ENCODE data around the gene COL5A1. TPM values are rescaled to one million over a fixed set of nuclear protein-coding genes. Genes with fewer than 3 reads are reported as not detected.

COL5A1 gene
- total RNA-seq, 5 donors from 2014 or later (not counting 1 experiment from before 2014, with no cell fraction given) = 0.18 to 2.3 (median 1.7) TPM

- DNase-seq (no peak), ATAC-seq (replicated peaks in 1 of 4) (no peak)
- WGBS (ENCODE audit: insufficient coverage) = 92% methylated on average over 4 of the region's 13 CpGs
- no peak overlapping the region for H3K4me3 ChIP-seq (ENCODE audit: control insufficient read depth in 1 of 2, extremely low read depth in 1 of 2, low read length in 1 of 2)
- H3K4me1 ChIP-seq (ENCODE audit: control insufficient read depth in 1 of 2, extremely low read depth in 1 of 2, insufficient read depth in 2 of 2, low read length in 2 of 2) = no peaks in the 10 kb centered on the region
- ChIA-PET CTCF (no interaction called here), POLR2A (no interaction called here)
- no peaks in the 10 kb centered on the region for H3K4me1 Mint-ChIP-seq
- H3K27me3 ChIP-seq (replicated peaks in 1 of 2; ENCODE audit: control insufficient read depth in 2 of 2, extremely low read depth in 1 of 2, insufficient read depth in 2 of 2, low read length in 1 of 2) = peaks cover 0 to 23% of the 10 kb centered on the region in 2 experiments
- no peak overlapping the region for H3K4me3 Mint-ChIP-seq
- peaks cover 3 to 10% of the 10 kb centered on the region in 2 donors for H3K27me3 Mint-ChIP-seq
- H3K36me3 Mint-ChIP-seq = no peaks in the 10 kb centered on the region
- no peaks in the 10 kb centered on the region for H3K36me3 ChIP-seq (ENCODE audit: control insufficient read depth in 2 of 2, extremely low read depth in 1 of 2, insufficient read depth in 1 of 2, low read length in 1 of 2)
- H3K27ac Mint-ChIP-seq = no peak overlapping the region
- H3K9me3 ChIP-seq = no peaks in the 10 kb centered on the region
- no peak overlapping the region for H3K27ac ChIP-seq (ENCODE audit: low read length)
- no peaks in the 10 kb centered on the region for H3K9me3 Mint-ChIP-seq
Measured at GRCh38 chr9:134879664-134880483, 238.3 kb downstream of the COL5A1 start.

DNA sequence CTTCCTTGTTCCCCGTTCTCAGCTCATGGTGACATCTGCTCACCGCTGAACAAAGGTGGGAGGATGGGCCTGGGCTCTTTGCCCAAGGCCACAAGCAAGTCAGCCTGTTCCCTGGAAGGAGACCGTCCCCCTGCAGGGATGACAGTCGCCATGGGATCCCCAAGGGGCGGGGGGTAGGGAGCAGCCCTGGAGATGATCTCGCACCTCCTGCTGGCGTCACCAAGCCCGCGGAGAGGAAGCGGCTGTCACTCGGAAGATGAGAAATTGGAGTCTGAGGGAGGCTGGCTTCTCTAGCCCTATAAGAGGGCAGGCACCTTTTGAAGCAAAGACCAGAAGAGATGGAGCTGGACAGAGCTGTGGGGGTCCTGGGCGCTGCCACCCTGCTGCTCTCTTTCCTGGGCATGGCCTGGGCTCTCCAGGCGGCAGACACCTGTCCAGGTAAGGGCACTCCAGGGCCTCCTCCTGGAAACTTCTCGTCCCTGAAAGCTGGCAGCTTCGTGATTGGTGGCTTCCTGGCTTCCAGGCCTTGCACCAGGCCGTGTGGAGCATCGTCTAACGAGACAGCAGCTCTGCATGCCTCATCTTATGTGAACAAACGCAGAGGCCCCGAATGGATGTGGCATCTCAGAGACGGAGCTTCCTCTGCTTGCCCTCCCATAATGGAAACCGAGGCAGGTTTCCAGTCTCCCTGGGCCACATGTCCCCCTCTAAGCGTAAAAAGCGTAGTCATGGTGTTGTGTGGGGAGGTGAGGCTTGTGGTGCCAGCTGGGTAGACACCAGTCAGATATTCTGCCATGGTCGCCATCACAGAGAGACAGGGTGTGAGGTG, 239.1 kb downstream of the COL5A1 start, which contains the start of gene FCN2:
TSS of gene FCN2 (plus strand) at position 327 of the 829 bp plus-strand sequence. CDS start at position 339, 12 bp downstream.
- no peaks in the 10 kb centered on the region for H3K9me3 Mint-ChIP-seq
- no peaks in the 10 kb centered on the region for H3K36me3 ChIP-seq (ENCODE audit: control insufficient read depth in 2 of 2, extremely low read depth in 1 of 2, insufficient read depth in 1 of 2, low read length in 1 of 2)
- ChIA-PET CTCF (no interaction called here), POLR2A (no interaction called here)
- DNase-seq (peak in 1 of 35 experiments; percentile 4), ATAC-seq (replicated peaks in 1 of 4) (no peak)
- H3K9me3 ChIP-seq = no peaks in the 10 kb centered on the region
- no peak within 1 kb of the TSS for H3K4me3 ChIP-seq (ENCODE audit: control insufficient read depth in 1 of 2, extremely low read depth in 1 of 2, low read length in 1 of 2)
- H3K27ac ChIP-seq (ENCODE audit: low read length) = no peak within 1 kb of the TSS
- H3K27ac Mint-ChIP-seq = no peak within 1 kb of the TSS
- no peaks in the 10 kb centered on the region for H3K4me1 Mint-ChIP-seq
- peaks cover 3 to 10% of the 10 kb centered on the region in 2 donors for H3K27me3 Mint-ChIP-seq
- 75% methylated on average over 25 of the region's 25 CpGs for WGBS (ENCODE audit: insufficient coverage)
- H3K27me3 ChIP-seq (replicated peaks in 1 of 2; ENCODE audit: control insufficient read depth in 2 of 2, extremely low read depth in 1 of 2, insufficient read depth in 2 of 2, low read length in 1 of 2) = peaks cover 0 to 23% of the 10 kb centered on the region in 2 experiments
- H3K4me1 ChIP-seq (ENCODE audit: control insufficient read depth in 1 of 2, extremely low read depth in 1 of 2, insufficient read depth in 2 of 2, low read length in 2 of 2) = no peaks in the 10 kb centered on the region
- no peak within 1 kb of the TSS for H3K4me3 Mint-ChIP-seq
- no peaks in the 10 kb centered on the region for H3K36me3 Mint-ChIP-seq

DNA sequence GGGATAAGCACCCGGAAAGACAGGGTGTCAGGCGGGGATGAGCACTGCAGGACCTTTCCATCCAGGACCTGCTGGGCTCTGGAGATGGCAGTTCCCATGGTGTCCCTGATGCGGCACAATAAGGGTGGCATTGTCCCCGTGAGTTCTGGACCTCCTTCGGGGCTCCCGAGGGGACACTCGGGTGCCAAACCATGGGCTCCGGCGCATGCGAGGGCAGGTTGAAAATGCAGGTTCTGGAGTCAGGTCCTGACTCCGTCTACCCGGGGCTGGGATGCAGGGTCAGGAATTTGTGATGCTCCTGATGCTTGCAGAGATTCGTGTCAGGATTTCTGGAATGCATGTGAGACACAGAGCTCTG, 239.7 kb downstream of the COL5A1 start:
- ChIA-PET POLR2A (no interaction called here), CTCF (no interaction called here)
- no peak overlapping the region for H3K4me3 Mint-ChIP-seq
- Histone ChIP-seq H3K27ac (ENCODE audit: low read length) (no peak overlapping the region), H3K4me3 (ENCODE audit: control insufficient read depth in 1 of 2, extremely low read depth in 1 of 2, low read length in 1 of 2) (no peak overlapping the region), H3K27me3 (replicated peaks in 1 of 2; ENCODE audit: control insufficient read depth in 2 of 2, extremely low read depth in 1 of 2, insufficient read depth in 2 of 2, low read length in 1 of 2) (peaks cover 0 to 27% of the 10 kb centered on the region in 2 experiments), H3K9me3 (no peaks in the 10 kb centered on the region), H3K36me3 (ENCODE audit: control insufficient read depth in 2 of 2, extremely low read depth in 1 of 2, insufficient read depth in 1 of 2, low read length in 1 of 2) (no peaks in the 10 kb centered on the region), H3K4me1 (ENCODE audit: control insufficient read depth in 1 of 2, extremely low read depth in 1 of 2, insufficient read depth in 2 of 2, low read length in 2 of 2) (no peaks in the 10 kb centered on the region)
- 84% methylated on average over 13 of the region's 13 CpGs for WGBS (ENCODE audit: insufficient coverage)
- no peaks in the 10 kb centered on the region for H3K36me3 Mint-ChIP-seq
- H3K4me1 Mint-ChIP-seq = no peaks in the 10 kb centered on the region
- H3K27me3 Mint-ChIP-seq = peaks cover 5 to 12% of the 10 kb centered on the region in 2 donors
- H3K27ac Mint-ChIP-seq = no peak overlapping the region
- ATAC-seq (replicated peaks in 1 of 4) (no peak), DNase-seq (no peak)
- H3K9me3 Mint-ChIP-seq = no peaks in the 10 kb centered on the region

GRCh38 chr9:134882204-134882785, 240.7 kb downstream of the COL5A1 start:
- H3K36me3 ChIP-seq (ENCODE audit: control insufficient read depth in 2 of 2, extremely low read depth in 1 of 2, insufficient read depth in 1 of 2, low read length in 1 of 2) = no peaks in the 10 kb centered on the region
- ATAC-seq (replicated peaks in 1 of 4) (no peak), DNase-seq (no peak)
- no peaks in the 10 kb centered on the region for H3K9me3 ChIP-seq
- Mint-ChIP-seq H3K36me3 (no peaks in the 10 kb centered on the region), H3K4me1 (no peaks in the 10 kb centered on the region), H3K4me3 (no peak overlapping the region), H3K27ac (no peak overlapping the region), H3K27me3 (peaks cover 14% of the 10 kb centered on the region in 2 donors), H3K9me3 (no peaks in the 10 kb centered on the region)
- no peaks in the 10 kb centered on the region for H3K4me1 ChIP-seq (ENCODE audit: control insufficient read depth in 1 of 2, extremely low read depth in 1 of 2, insufficient read depth in 2 of 2, low read length in 2 of 2)
- no peak overlapping the region for H3K27ac ChIP-seq (ENCODE audit: low read length)
- no peak overlapping the region for H3K4me3 ChIP-seq (ENCODE audit: control insufficient read depth in 1 of 2, extremely low read depth in 1 of 2, low read length in 1 of 2)
- WGBS (ENCODE audit: insufficient coverage) = 85% methylated on average over 3 of the region's 3 CpGs
- ChIA-PET POLR2A (no interaction called here), CTCF (no interaction called here)
- H3K27me3 ChIP-seq (replicated peaks in 1 of 2; ENCODE audit: control insufficient read depth in 2 of 2, extremely low read depth in 1 of 2, insufficient read depth in 2 of 2, low read length in 1 of 2) = peaks cover 0 to 34% of the 10 kb centered on the region in 2 experiments

DNA sequence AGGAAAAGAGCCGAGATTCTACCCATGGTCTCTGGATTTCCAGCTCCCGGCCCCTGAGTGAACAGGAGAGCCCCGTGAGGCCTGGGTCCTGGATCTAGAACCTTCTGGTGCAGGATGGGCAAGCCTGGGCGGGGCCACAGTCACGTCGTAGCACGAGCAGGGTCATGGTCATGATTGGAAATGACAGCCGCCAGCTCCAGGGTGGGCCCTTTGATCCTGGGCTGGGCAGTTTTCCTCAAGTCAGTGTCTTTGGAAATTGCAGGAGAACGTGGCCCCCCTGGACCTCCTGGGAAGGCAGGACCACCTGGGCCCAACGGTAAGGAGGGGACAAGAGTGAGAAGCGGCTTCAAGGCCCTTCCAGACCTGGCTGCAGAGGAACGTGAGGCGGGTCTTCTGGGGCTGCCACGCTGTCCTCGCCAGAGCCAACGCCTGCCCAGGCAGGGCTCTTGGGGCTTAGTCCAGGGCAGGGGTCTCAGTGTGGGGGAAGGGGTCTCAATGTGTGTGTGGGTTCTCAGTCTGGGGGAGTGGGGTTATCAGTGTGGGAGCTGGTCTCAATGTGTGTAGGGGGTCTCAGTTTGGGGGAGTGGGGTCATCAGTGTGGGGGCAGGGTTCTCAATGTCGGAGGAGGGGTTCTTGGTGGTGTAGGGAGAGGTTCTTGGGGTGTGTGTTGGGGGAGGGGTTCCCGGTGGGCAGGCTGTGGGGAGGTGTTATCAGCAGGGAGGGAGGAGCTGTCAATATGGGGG, 241.6 kb downstream of the COL5A1 start:
- DNase-seq = no peak
- WGBS (ENCODE audit: insufficient coverage) = 89% methylated on average over 17 of the region's 18 CpGs
- ChIA-PET POLR2A (no interaction called here), CTCF (no interaction called here)
- H3K4me1 ChIP-seq (ENCODE audit: control insufficient read depth in 1 of 2, extremely low read depth in 1 of 2, insufficient read depth in 2 of 2, low read length in 2 of 2) = peaks cover 0 to 5% of the 10 kb centered on the region in 2 experiments
- Mint-ChIP-seq H3K4me3 (no peak overlapping the region), H3K27ac (no peak overlapping the region), H3K4me1 (peaks cover 0 to 2% (median 0%) of the 10 kb centered on the region in 3 donors), H3K36me3 (no peaks in the 10 kb centered on the region), H3K27me3 (peaks cover 14 to 15% of the 10 kb centered on the region in 2 donors), H3K9me3 (no peaks in the 10 kb centered on the region)
- H3K9me3 ChIP-seq = no peaks in the 10 kb centered on the region
- no peak for ATAC-seq (replicated peaks in 1 of 4)
- no peak overlapping the region for H3K27ac ChIP-seq (ENCODE audit: low read length)
- no peak overlapping the region for H3K4me3 ChIP-seq (ENCODE audit: control insufficient read depth in 1 of 2, extremely low read depth in 1 of 2, low read length in 1 of 2)
- no peaks in the 10 kb centered on the region for H3K36me3 ChIP-seq (ENCODE audit: control insufficient read depth in 2 of 2, extremely low read depth in 1 of 2, insufficient read depth in 1 of 2, low read length in 1 of 2)
- H3K27me3 ChIP-seq (replicated peaks in 1 of 2; ENCODE audit: control insufficient read depth in 2 of 2, extremely low read depth in 1 of 2, insufficient read depth in 2 of 2, low read length in 1 of 2) = peaks cover 0 to 40% of the 10 kb centered on the region in 2 experiments

GRCh38 chr9:134884492-134884891, 242.9 kb downstream of the COL5A1 start:
- Histone ChIP-seq H3K27ac (ENCODE audit: low read length) (no peak overlapping the region), H3K27me3 (replicated peaks in 1 of 2; ENCODE audit: control insufficient read depth in 2 of 2, extremely low read depth in 1 of 2, insufficient read depth in 2 of 2, low read length in 1 of 2) (peaks cover 0 to 48% of the 10 kb centered on the region in 2 experiments), H3K4me3 (ENCODE audit: control insufficient read depth in 1 of 2, extremely low read depth in 1 of 2, low read length in 1 of 2) (no peak overlapping the region), H3K36me3 (ENCODE audit: control insufficient read depth in 2 of 2, extremely low read depth in 1 of 2, insufficient read depth in 1 of 2, low read length in 1 of 2) (no peaks in the 10 kb centered on the region), H3K9me3 (no peaks in the 10 kb centered on the region), H3K4me1 (ENCODE audit: control insufficient read depth in 1 of 2, extremely low read depth in 1 of 2, insufficient read depth in 2 of 2, low read length in 2 of 2) (peaks cover 0 to 5% of the 10 kb centered on the region in 2 experiments)
- Mint-ChIP-seq H3K4me3 (no peak overlapping the region), H3K9me3 (no peaks in the 10 kb centered on the region), H3K27ac (no peak overlapping the region), H3K36me3 (no peaks in the 10 kb centered on the region), H3K27me3 (peaks cover 14 to 17% of the 10 kb centered on the region in 2 donors), H3K4me1 (peaks cover 0 to 2% (median 0%) of the 10 kb centered on the region in 3 donors)
- POLR2A ChIA-PET = no interaction called here
- CTCF ChIA-PET = no interaction called here
- WGBS (ENCODE audit: insufficient coverage) = 75% methylated on average over 4 of the region's 8 CpGs
- DNase-seq (no peak), ATAC-seq (replicated peaks in 1 of 4) (no peak)

Data from T-cell (primary cell).